Neural cell (in vitro differentiated cells): ENCODE data around the gene PRSS33. TPM values are rescaled to one million over a fixed set of nuclear protein-coding genes. Genes with fewer than 3 reads are reported as not detected.

Source experiments
- polyA plus RNA-seq: library from polyadenylated mRNA; depleted of rRNA; stranded (reverse); fragments of >200 nt; gene quantifications from 2 replicates; pipeline ENCODE4 v1.2.3, GENCODE V29; 2014
- small RNA-seq, 3 experiments: library from RNA; depleted of rRNA; stranded (forward); fragments of <200 nt; gene quantifications; one replicate each; pipeline ENCODE3, GENCODE V24; 2012

The PRSS33 gene
- polyA plus RNA-seq, 1 donor from 2014 or later: not detected

Small RNA genes within 50 kb of the gene (small RNA-seq; reads per million reads assigned to genes)
- 0 to 1.4 (median 0.08) reads per million in 3 experiments for gene SNORA3C

Other genes starting within 250 kb of the PRSS33 start
- gene PDPK1, start 249.5 kb downstream of the PRSS33 start, polyA plus RNA-seq: 18.6 and 20.1 TPM in 2 replicates
- 42.7 and 43.6 TPM in 2 replicates for gene KCTD5, start 105.0 kb downstream of the PRSS33 start, polyA plus RNA-seq
- gene PRSS27, start 67.3 kb downstream of the PRSS33 start, polyA plus RNA-seq: 3.0 and 5.9 TPM in 2 replicates
- 40.0 and 58.2 TPM in 2 replicates for gene SRRM2, start 34.9 kb downstream of the PRSS33 start, polyA plus RNA-seq
- gene ELOB, start 10.3 kb downstream of the PRSS33 start, polyA plus RNA-seq: 513 and 520 TPM in 2 replicates
- not detected in 2 replicates for gene PRSS41, start 10.9 kb upstream of the PRSS33 start, polyA plus RNA-seq
- gene PRSS21, start 29.7 kb upstream of the PRSS33 start, polyA plus RNA-seq: not detected in 2 replicates
- not detected in 2 replicates for gene ZG16B, start 42.7 kb upstream of the PRSS33 start, polyA plus RNA-seq
- not detected in 2 replicates for gene PRSS22, start 70.6 kb upstream of the PRSS33 start, polyA plus RNA-seq
- 193 and 211 TPM in 2 replicates for gene FLYWCH2, start 95.7 kb upstream of the PRSS33 start, polyA plus RNA-seq
- gene FLYWCH1, start 124.4 kb upstream of the PRSS33 start, polyA plus RNA-seq: 33.0 and 41.4 TPM in 2 replicates
- gene KREMEN2, start 176.7 kb upstream of the PRSS33 start, polyA plus RNA-seq: 0.71 TPM in 1 of 2 replicates, not detected in the other
- gene PAQR4, start 181.8 kb upstream of the PRSS33 start, polyA plus RNA-seq: 47.8 and 55.8 TPM in 2 replicates
- 2.9 and 5.9 TPM in 2 replicates for gene PKMYT1, start 192.9 kb upstream of the PRSS33 start, polyA plus RNA-seq
- gene CLDN9, start 225.4 kb upstream of the PRSS33 start, polyA plus RNA-seq: not detected in 2 replicates
- gene CLDN6, start 230.6 kb upstream of the PRSS33 start, polyA plus RNA-seq: 1.1 TPM in 1 of 2 replicates, not detected in the other
- gene TNFRSF12A, start 232.8 kb upstream of the PRSS33 start, polyA plus RNA-seq: 2.0 and 2.3 TPM in 2 replicates
- gene HCFC1R1, start 236.4 kb upstream of the PRSS33 start, polyA plus RNA-seq: 19.0 and 23.7 TPM in 2 replicates
- gene THOC6, start 236.5 kb upstream of the PRSS33 start, polyA plus RNA-seq: 11.4 and 23.0 TPM in 2 replicates
- gene BICDL2, start 249.4 kb upstream of the PRSS33 start, polyA plus RNA-seq: 0.37 TPM in 1 of 2 replicates, not detected in the other